Fibroblast of lung (primary cell): Measurements from ENCODE around the gene ECHS1.

Experiments used
- EZH2 ChIP-seq: IDR thresholded peaks from 2 replicates; pipeline ENCODE4 v1.5.1; 2012; ENCODE audit warnings: low read length, control low read depth, mild to moderate bottlenecking; ENCODE audit errors: missing control alignments
- TF ChIP-seq, protein P1 (sequence below), 2 donors: IDR thresholded peaks in 1 of 2; conservative IDR thresholded peaks in 1 of 2; 1 replicate in 1 of 2; 2 replicates in 1 of 2; pipeline ENCODE4 v1.5.1; 2011 to 2012; ENCODE audit warnings: low read length in 2 of 2, control low read depth in 1 of 2, inconsistent platforms in 1 of 2, low read depth in 1 of 2, mild to moderate bottlenecking in 1 of 2

- TF ChIP-seq, protein P1, sequence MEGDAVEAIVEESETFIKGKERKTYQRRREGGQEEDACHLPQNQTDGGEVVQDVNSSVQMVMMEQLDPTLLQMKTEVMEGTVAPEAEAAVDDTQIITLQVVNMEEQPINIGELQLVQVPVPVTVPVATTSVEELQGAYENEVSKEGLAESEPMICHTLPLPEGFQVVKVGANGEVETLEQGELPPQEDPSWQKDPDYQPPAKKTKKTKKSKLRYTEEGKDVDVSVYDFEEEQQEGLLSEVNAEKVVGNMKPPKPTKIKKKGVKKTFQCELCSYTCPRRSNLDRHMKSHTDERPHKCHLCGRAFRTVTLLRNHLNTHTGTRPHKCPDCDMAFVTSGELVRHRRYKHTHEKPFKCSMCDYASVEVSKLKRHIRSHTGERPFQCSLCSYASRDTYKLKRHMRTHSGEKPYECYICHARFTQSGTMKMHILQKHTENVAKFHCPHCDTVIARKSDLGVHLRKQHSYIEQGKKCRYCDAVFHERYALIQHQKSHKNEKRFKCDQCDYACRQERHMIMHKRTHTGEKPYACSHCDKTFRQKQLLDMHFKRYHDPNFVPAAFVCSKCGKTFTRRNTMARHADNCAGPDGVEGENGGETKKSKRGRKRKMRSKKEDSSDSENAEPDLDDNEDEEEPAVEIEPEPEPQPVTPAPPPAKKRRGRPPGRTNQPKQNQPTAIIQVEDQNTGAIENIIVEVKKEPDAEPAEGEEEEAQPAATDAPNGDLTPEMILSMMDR (conservative IDR thresholded peaks at IDR 0.05 in 1 of 2, IDR thresholded peaks at IDR 0.05 in 1 of 2; ENCODE audit: low read depth in 1 of 2, low read length in 2 of 2): no peak
- TF ChIP-seq EZH2: no peak
Measured at GRCh38 chr10:133421336-133422222, 48.4 kb upstream of the ECHS1 start.
